IMR-90 (cell line): ENCODE data around the gene TCF4. TPM values are rescaled to one million over a fixed set of nuclear protein-coding genes. Genes with fewer than 3 reads are reported as not detected.

Source experiments
- ATAC-seq: fragments of 200-7000 bp; cut with Tn5 transposase; 2 replicates; pipeline ENCODE4 v1.9.1; 2020; ENCODE audit warnings: low read depth, mild to moderate bottlenecking, moderate library complexity
- BruUV-seq: library from RNA; stranded (reverse); fragments of 400-500 nt; replicated peaks from 2 replicates; lab custom pipeline; 2021; lab: Mats Ljungman, UMichigan
- CTCF ChIA-PET: fragments of 300-600 bp; formaldehyde crosslinking; extraction: SDS; loops from one replicate; lab custom pipeline; 2021; ENCODE audit warnings: antibody characterized with exemption; lab: Yijun Ruan, JAX
- POLR2A ChIA-PET: fragments of 300-600 bp; sonication (Branson Sonifier 250); formaldehyde crosslinking; loops from one replicate; lab custom pipeline; 2022; ENCODE audit warnings: antibody characterized with exemption; ENCODE audit not compliant: unreplicated experiment; lab: Charles Lee
- DNase-seq: peaks from one replicate; pipeline ENCODE4 v3.0.0; 2013
- H2AFZ ChIP-seq: replicated peaks from 2 replicates; pipeline ENCODE3; 2013; ENCODE audit warnings: low read length, mild to moderate bottlenecking; ENCODE audit not compliant: poor library complexity
- H2AK5ac ChIP-seq: 2 replicates; pipeline ENCODE4 v1.6.1; 2013; ENCODE audit warnings: low read depth, low read length, inconsistent platforms
- H2AK9ac ChIP-seq: replicated peaks from 2 replicates; pipeline ENCODE3; 2013; ENCODE audit warnings: mild to moderate bottlenecking, low read depth, low read length, moderate library complexity; ENCODE audit not compliant: poor library complexity
- H2BK120ac ChIP-seq: 2 replicates; pipeline ENCODE4 v1.6.1; 2013; ENCODE audit warnings: low read depth, low read length, inconsistent platforms
- H2BK15ac ChIP-seq: 3 replicates; pipeline ENCODE4 v1.6.1; 2013; ENCODE audit warnings: low read depth, low read length, inconsistent platforms
- H2BK20ac ChIP-seq: 2 replicates; pipeline ENCODE4 v1.6.1; 2013; ENCODE audit warnings: low read depth, mild to moderate bottlenecking, inconsistent platforms, low read length, moderate library complexity
- H2BK5ac ChIP-seq: 2 replicates; pipeline ENCODE4 v1.6.1; 2013; ENCODE audit warnings: mild to moderate bottlenecking, low read depth, low read length, inconsistent platforms; ENCODE audit not compliant: poor library complexity, severe bottlenecking
- H3K14ac ChIP-seq: replicated peaks from 2 replicates; pipeline ENCODE4 v1.6.1; 2013; ENCODE audit warnings: low read depth, low read length, inconsistent platforms
- H3K18ac ChIP-seq: 2 replicates; pipeline ENCODE4 v1.6.1; 2013; ENCODE audit warnings: low read depth, low read length, control low read depth
- H3K23ac ChIP-seq: 2 replicates; pipeline ENCODE4 v1.6.1; 2013; ENCODE audit warnings: low read depth, low read length, inconsistent platforms
- H3K27ac ChIP-seq: 2 replicates; pipeline ENCODE4 v1.5.1; 2013; ENCODE audit warnings: mild to moderate bottlenecking, control low read depth, low read length; ENCODE audit not compliant: insufficient read depth
- H3K27me3 ChIP-seq: 2 replicates; pipeline ENCODE4 v1.6.1; 2013; ENCODE audit warnings: low read length; ENCODE audit not compliant: control insufficient read depth, insufficient read depth
- H3K36me3 ChIP-seq: 2 replicates; pipeline ENCODE4 v1.6.1; 2013; ENCODE audit warnings: low read length, mixed read lengths; ENCODE audit not compliant: control insufficient read depth, insufficient read depth
- H3K4ac ChIP-seq: 2 replicates; pipeline ENCODE4 v1.6.1; 2013; ENCODE audit warnings: low read depth, low read length, inconsistent platforms
- H3K4me1 ChIP-seq: 2 replicates; pipeline ENCODE4 v1.6.1; 2013; ENCODE audit warnings: low read length, mixed read lengths; ENCODE audit not compliant: control insufficient read depth, insufficient read depth
- H3K4me2 ChIP-seq: 2 replicates; pipeline ENCODE4 v1.6.1; 2013; ENCODE audit warnings: low read depth, mild to moderate bottlenecking, control low read depth, low read length, moderate library complexity
- H3K4me3 ChIP-seq: 2 replicates; pipeline ENCODE4 v1.5.1; 2013; ENCODE audit warnings: low read depth, mild to moderate bottlenecking, control low read depth, low read length, moderate library complexity; ENCODE audit not compliant: insufficient read depth
- H3K56ac ChIP-seq: 2 replicates; pipeline ENCODE4 v1.6.1; 2013; ENCODE audit warnings: low read length, inconsistent platforms; ENCODE audit not compliant: insufficient read depth; ENCODE audit errors: extremely low read depth
- H3K79me1 ChIP-seq, 2 experiments: 2 replicates each; pipeline ENCODE4 v1.6.1; 2013; ENCODE audit warnings: low read length in 2 of 2, inconsistent platforms in 1 of 2, low read depth in 1 of 2
- H3K9ac ChIP-seq: 2 replicates; pipeline ENCODE4 v1.6.1; 2013; ENCODE audit warnings: low read depth, low read length, control low read depth
- H3K9me1 ChIP-seq: 2 replicates; pipeline ENCODE4 v1.6.1; 2013; ENCODE audit warnings: low read length, inconsistent platforms; ENCODE audit not compliant: insufficient read depth
- H3K9me3 ChIP-seq: 2 replicates; pipeline ENCODE4 v1.6.1; 2013; ENCODE audit warnings: low read length; ENCODE audit not compliant: control insufficient read depth, insufficient read depth
- H4K20me1 ChIP-seq: 2 replicates; pipeline ENCODE4 v1.6.1; 2013; ENCODE audit warnings: low read length, inconsistent platforms; ENCODE audit not compliant: insufficient read depth
- H4K5ac ChIP-seq: 2 replicates; pipeline ENCODE4 v1.6.1; 2013; ENCODE audit warnings: mild to moderate bottlenecking, low read depth, low read length, control low read depth
- H4K8ac ChIP-seq, 2 experiments: 2 replicates each; pipeline ENCODE4 v1.6.1; 2013; ENCODE audit warnings: low read depth in 2 of 2, low read length in 2 of 2, control low read depth in 1 of 2, inconsistent platforms in 1 of 2
- H4K91ac ChIP-seq: 2 replicates; pipeline ENCODE4 v1.6.1; 2013; ENCODE audit warnings: low read depth, low read length, inconsistent platforms; ENCODE audit not compliant: insufficient read depth
- BHLHE40 ChIP-seq: fragments of 150-350 bp; IDR thresholded peaks from 2 replicates; pipeline ENCODE4 v1.6.1; 2016; ENCODE audit warnings: mild to moderate bottlenecking, low read depth, low read length
- CEBPB ChIP-seq: IDR thresholded peaks from 2 replicates; pipeline ENCODE4 v1.6.1; 2012; ENCODE audit warnings: low read depth, low read length, improper control_type of control experiment
- CHD1 ChIP-seq: IDR thresholded peaks from 2 replicates; pipeline ENCODE4 v1.6.1; 2012; ENCODE audit warnings: low read depth, low read length, improper control_type of control experiment
- MAZ ChIP-seq: IDR thresholded peaks from 2 replicates; pipeline ENCODE4 v1.6.1; 2012; ENCODE audit warnings: low read depth, mild to moderate bottlenecking, low read length, improper control_type of control experiment, moderate library complexity, borderline replicate concordance
- MXI1 ChIP-seq: IDR thresholded peaks from 2 replicates; pipeline ENCODE4 v1.6.1; 2012; ENCODE audit warnings: low read depth, mild to moderate bottlenecking, low read length, moderate library complexity, borderline replicate concordance
- NFE2L2 ChIP-seq: fragments of 150-350 bp; IDR thresholded peaks from 2 replicates; pipeline ENCODE4 v1.6.1; 2016; ENCODE audit warnings: low read depth, mild to moderate bottlenecking, low read length
- POLR2A ChIP-seq: IDR thresholded peaks from 2 replicates; pipeline ENCODE4 v1.6.1; 2012; ENCODE audit warnings: mild to moderate bottlenecking, low read depth, low read length
- RAD21 ChIP-seq: IDR thresholded peaks from 2 replicates; pipeline ENCODE4 v1.6.1; 2012; ENCODE audit warnings: low read length, improper control_type of control experiment
- RCOR1 ChIP-seq: IDR thresholded peaks from 2 replicates; pipeline ENCODE4 v1.6.1; 2012; ENCODE audit warnings: mild to moderate bottlenecking, low read length, improper control_type of control experiment; ENCODE audit not compliant: insufficient replicate concordance
- RFX5 ChIP-seq: IDR thresholded peaks from 2 replicates; pipeline ENCODE4 v1.8.0; 2012; ENCODE audit warnings: low read depth, mild to moderate bottlenecking, low read length, moderate library complexity
- SMC3 ChIP-seq: fragments of 150-350 bp; IDR thresholded peaks from 2 replicates; pipeline ENCODE4 v1.6.1; 2016; ENCODE audit warnings: low read depth, mild to moderate bottlenecking, antibody characterized with exemption, low read length, moderate library complexity
- USF2 ChIP-seq: fragments of 150-350 bp; IDR thresholded peaks from 2 replicates; pipeline ENCODE4 v1.6.1; 2017; ENCODE audit warnings: mild to moderate bottlenecking, antibody characterized with exemption, low read length, low read depth
- WGBS, 2 experiments: methylation state at CpG; one replicate each; pipeline versions ENCODE4 v1.1.5 to v1.1.7; 2013; ENCODE audit warnings: missing lambda C conversion rate in 2 of 2; ENCODE audit not compliant: insufficient read length in 1 of 2; ENCODE audit errors: extremely low coverage in 2 of 2; 5-methylcytosine and 5-hydroxymethylcytosine counted together
- dilution Hi-C: fragments of 300-500 bp; cut with HindIII; formaldehyde crosslinking; loops from one replicate; pipeline ENCODE4 v1.14.3; 2018; ENCODE audit warnings: low sequenced_read_pairs; ENCODE audit not compliant: unreplicated experiment
- in situ Hi-C: fragments of 300-500 bp; cut with MboI; formaldehyde crosslinking; loops from 3 replicates; pipeline ENCODE4 v1.14.3; 2019; ENCODE audit warnings: low sequenced_read_pairs, inconsistent platforms, mixed read lengths
- intact Hi-C: fragments of 100-400 bp; cut with micrococcal nuclease; formaldehyde crosslinking; loops from 2 replicates; pipeline ENCODE4 v1.10.0; 2022
- polyA plus RNA-seq, 3 experiments: library from polyadenylated mRNA; depleted of rRNA; stranded (reverse); fragments of >200 nt; gene quantifications; 2 replicates each; pipeline ENCODE4 v1.2.3, GENCODE V29; 2012; ENCODE audit warnings: low replicate concordance in 1 of 3
- total RNA-seq: library from RNA; depleted of rRNA; stranded (reverse); fragments of >200 nt; gene quantifications from 2 replicates; pipeline ENCODE4 v1.2.3, GENCODE V29; 2012
- TF ChIP-seq, protein P1 (sequence below): conservative IDR thresholded peaks from 2 replicates; pipeline ENCODE4 v1.5.1; 2012; ENCODE audit warnings: mild to moderate bottlenecking, low read depth, low read length, improper control_type of control experiment
- TF ChIP-seq, protein P2 (sequence below): fragments of 150-350 bp; IDR thresholded peaks from 2 replicates; pipeline ENCODE4 v1.6.1; 2016; ENCODE audit warnings: low read depth, mild to moderate bottlenecking, low read length, moderate library complexity, borderline replicate concordance

Gene TCF4
- total and polyA plus RNA-seq, 2 of the 4 experiments (the other 2 are of a cell fraction) = 30.0 to 87.1 TPM

DNA sequence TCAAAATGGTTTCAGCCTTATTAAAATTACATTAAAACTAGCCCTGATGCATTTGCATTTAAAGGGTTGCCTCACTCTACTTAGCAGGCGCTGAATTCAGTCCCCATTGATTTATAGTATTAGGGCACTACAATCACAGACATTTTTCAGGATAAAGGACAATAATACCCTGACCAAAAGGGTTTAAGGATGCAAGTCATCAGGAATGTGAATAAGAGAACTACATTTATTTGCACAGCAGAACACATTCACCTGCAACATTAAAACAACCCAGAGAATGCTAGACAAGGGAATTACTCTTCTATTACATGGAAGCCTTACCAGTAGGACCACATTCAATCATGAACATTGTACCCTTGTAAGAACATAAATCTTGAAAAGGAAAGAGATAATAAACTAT, 93.6 kb downstream of the TCF4 start:
- Histone ChIP-seq H3K56ac (no peak overlapping the region), H3K4me3 (no peak overlapping the region), H3K36me3 (no peaks in the 10 kb centered on the region), H3K27ac (no peak overlapping the region), H4K8ac (no peak overlapping the region), H4K91ac (no peak overlapping the region), H3K4me2 (0 out of 2 replicates have a peak overlapping the region, but pooled peaks have one; percentile 20), H3K4me1 (peaks cover 16% of the 10 kb centered on the region; the same call in 1 of the 2 replicates), H2BK20ac (no peak overlapping the region), H3K27me3 (no peaks in the 10 kb centered on the region), H3K9me3 (no peaks in the 10 kb centered on the region), H3K79me1 (peaks cover 19 to 67% of the 10 kb centered on the region in 2 experiments), H3K18ac (no peak overlapping the region), H2BK120ac (no peak overlapping the region), H4K5ac (no peak overlapping the region), H3K23ac (no peak overlapping the region), H3K9ac (no peak overlapping the region), H2AFZ (no peak overlapping the region), H2AK5ac (no peak overlapping the region), H2BK5ac (peak overlapping the region; percentile 46), H4K20me1 (no peaks in the 10 kb centered on the region), H2BK15ac (no peak overlapping the region), H2AK9ac (no peak overlapping the region), H3K14ac (0 out of 2 replicates have a peak overlapping the region, but pooled peaks have one; percentile 2), H3K4ac (no peak overlapping the region), H3K9me1 (peaks cover 18% of the 10 kb centered on the region)
- DNase-seq = no peak
- ChIA-PET CTCF (interaction anchor here (0.6 kb wide), 2 partner anchors 19 to 721 kb away, joined by 3 to 11 read pairs; no protein-coding TSS in a partner anchor), POLR2A (no interaction called here)
- ATAC-seq = no peak
- intact Hi-C loops = no loop called here
- BruUV-seq = no TSS peak
- in situ Hi-C loops = no loop called here
- WGBS, 2 experiments = no CpG with 5 or more reads among the region's 1 CpG
- TF ChIP-seq RCOR1 (no peak), SMC3 (no peak), BHLHE40 (no peak), MAZ (no peak), NFE2L2 (no peak), RFX5 (no peak), USF2 (no peak), CEBPB (no peak), POLR2A (no peak), MXI1 (no peak), CHD1 (no peak), RAD21 (no peak)
- TF ChIP-seq, protein P1, sequence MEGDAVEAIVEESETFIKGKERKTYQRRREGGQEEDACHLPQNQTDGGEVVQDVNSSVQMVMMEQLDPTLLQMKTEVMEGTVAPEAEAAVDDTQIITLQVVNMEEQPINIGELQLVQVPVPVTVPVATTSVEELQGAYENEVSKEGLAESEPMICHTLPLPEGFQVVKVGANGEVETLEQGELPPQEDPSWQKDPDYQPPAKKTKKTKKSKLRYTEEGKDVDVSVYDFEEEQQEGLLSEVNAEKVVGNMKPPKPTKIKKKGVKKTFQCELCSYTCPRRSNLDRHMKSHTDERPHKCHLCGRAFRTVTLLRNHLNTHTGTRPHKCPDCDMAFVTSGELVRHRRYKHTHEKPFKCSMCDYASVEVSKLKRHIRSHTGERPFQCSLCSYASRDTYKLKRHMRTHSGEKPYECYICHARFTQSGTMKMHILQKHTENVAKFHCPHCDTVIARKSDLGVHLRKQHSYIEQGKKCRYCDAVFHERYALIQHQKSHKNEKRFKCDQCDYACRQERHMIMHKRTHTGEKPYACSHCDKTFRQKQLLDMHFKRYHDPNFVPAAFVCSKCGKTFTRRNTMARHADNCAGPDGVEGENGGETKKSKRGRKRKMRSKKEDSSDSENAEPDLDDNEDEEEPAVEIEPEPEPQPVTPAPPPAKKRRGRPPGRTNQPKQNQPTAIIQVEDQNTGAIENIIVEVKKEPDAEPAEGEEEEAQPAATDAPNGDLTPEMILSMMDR = no peak
- TF ChIP-seq, protein P2, sequence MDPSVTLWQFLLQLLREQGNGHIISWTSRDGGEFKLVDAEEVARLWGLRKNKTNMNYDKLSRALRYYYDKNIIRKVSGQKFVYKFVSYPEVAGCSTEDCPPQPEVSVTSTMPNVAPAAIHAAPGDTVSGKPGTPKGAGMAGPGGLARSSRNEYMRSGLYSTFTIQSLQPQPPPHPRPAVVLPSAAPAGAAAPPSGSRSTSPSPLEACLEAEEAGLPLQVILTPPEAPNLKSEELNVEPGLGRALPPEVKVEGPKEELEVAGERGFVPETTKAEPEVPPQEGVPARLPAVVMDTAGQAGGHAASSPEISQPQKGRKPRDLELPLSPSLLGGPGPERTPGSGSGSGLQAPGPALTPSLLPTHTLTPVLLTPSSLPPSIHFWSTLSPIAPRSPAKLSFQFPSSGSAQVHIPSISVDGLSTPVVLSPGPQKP = no peak
- dilution Hi-C loops = no loop called here
